GM21786 (cell line): ENCODE data around the gene DLX1.
"Not testable (repeated sequence)": the region's sequence is repeated elsewhere in the genome, so short reads cannot be mapped to it uniquely, and the experiment has no call there.

Source experiments
- ATAC-seq: cut with Tn5 transposase; IDR thresholded peaks from one replicate; pipeline ENCODE4 v1.9.1; 2021; ENCODE audit not compliant: unreplicated experiment

The DLX1 gene

GRCh38 chr2:172063446-172063845 lies 21.9 kb upstream of the DLX1 start:
- ATAC-seq, result no peak

DNA sequence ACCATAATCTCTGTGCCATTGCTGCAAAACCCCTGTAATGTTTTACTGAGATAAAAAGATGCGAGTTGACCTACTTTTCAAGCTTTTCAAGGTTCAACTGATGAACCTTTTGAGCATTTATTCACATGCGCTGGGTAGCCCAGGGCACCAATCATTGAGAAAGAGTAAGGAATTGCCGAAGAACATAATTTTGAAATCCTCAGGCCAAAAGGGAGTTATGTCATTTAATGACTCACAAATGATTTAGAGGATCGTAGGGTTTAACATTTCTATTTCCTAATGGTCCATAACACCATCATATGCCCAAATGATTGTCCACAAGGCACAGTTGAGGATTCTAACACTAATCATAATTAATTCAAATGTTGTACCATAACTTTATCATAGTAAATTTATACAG lies 20.2 kb upstream of the DLX1 start:
- ATAC-seq, result no peak

GRCh38 chr2:172066394-172066886 lies 18.9 kb upstream of the DLX1 start:
- no peak for ATAC-seq

GRCh38 chr2:172067905-172068304 lies 17.4 kb upstream of the DLX1 start:
- not testable (repeated sequence) for ATAC-seq

DNA sequence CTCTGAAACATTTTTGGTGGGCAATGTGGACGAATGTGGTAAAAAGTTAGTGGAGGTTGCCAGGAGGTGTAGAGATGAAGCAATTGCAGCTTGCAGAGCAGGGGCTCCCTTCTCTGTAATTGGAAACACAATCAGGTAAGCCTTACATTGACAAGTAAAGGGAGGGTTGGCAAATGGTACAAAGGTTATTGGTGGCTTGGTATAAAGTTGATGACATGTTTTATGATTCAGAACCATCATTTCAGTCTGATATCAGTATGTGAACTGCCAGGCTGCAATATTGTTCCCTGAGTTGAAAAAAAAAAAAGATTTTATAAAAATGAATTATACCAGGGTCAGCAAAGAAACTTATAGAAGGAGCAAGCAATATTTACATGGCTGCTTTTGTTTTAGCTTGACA lies 14.4 kb upstream of the DLX1 start:
- ATAC-seq, result no peak

GRCh38 chr2:172072303-172072702 lies 13.0 kb upstream of the DLX1 start:
- no peak for ATAC-seq

GRCh38 chr2:172072706-172073105 lies 12.6 kb upstream of the DLX1 start:
- no peak for ATAC-seq

- no peak for ATAC-seq
Measured at GRCh38 chr2:172073518-172073917, 11.8 kb upstream of the DLX1 start.

DNA sequence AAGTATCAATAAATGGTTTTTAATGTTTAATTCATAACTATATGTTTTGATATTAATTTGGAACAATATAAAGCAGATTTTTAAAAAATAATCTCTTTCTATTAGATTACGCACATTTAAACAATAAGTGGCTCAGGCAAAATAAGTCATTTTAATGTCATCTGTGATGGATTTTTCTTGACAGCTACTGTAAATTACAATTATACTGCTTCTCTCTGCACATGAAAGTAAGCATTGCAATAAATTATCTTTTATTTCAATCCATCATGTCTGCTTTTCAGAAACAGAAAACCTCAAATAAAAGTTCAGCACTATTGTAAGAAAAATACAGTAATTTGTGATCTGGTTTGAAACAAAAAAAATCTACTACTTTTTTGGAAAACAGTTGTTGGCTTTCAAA lies 11.1 kb upstream of the DLX1 start:
- ATAC-seq, result no peak

GRCh38 chr2:172079416-172079815 lies 5.9 kb upstream of the DLX1 start:
- ATAC-seq, result no peak

- ATAC-seq, result no peak
Measured at GRCh38 chr2:172079838-172080640, 5.3 kb upstream of the DLX1 start.

- ATAC-seq, result no peak
Measured at GRCh38 chr2:172080641-172081220, 4.6 kb upstream of the DLX1 start.

- no peak for ATAC-seq
Measured at GRCh38 chr2:172081221-172082022, 3.9 kb upstream of the DLX1 start.

- no peak for ATAC-seq
Measured at GRCh38 chr2:172082105-172082943, 3.0 kb upstream of the DLX1 start.

DNA sequence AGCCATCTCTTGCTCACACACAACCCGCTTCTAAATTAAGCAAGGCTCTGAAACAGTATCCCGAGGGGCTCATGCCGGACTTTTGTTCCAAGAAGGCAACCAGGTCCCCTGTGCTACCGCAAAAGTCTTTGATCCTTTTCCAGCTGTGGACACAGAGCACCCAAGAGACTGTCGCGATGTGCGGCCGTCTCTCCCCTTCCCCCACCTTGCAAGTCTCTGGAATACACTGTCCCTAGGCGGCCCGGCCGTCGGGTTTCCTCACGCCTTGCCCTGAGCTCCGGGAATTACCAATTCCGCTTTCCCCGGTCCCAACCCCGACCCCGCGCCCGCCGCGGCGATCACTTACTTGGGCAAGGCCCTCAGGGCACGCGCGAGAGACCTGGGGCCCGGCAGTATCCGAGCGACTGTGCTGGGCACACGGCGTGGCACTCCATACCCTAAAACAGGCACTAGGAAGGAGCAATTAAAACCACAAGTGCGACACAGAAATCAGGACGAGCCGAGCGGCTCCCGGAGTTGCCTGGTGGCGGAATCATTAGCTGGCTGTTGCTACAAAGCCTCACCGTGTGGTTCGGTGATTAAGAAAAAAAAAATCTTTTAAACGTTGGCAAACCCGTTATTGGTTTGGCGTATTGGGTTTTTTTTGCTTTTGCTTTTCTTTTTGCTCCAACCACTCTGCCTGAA lies 2.2 kb upstream of the DLX1 start:
- ATAC-seq, result no peak

- ATAC-seq, result no peak
Measured at GRCh38 chr2:172083628-172084394, 1.5 kb upstream of the DLX1 start.

GRCh38 chr2:172084395-172084644 lies 987 bp upstream of the DLX1 start:
- ATAC-seq, result no peak

DNA sequence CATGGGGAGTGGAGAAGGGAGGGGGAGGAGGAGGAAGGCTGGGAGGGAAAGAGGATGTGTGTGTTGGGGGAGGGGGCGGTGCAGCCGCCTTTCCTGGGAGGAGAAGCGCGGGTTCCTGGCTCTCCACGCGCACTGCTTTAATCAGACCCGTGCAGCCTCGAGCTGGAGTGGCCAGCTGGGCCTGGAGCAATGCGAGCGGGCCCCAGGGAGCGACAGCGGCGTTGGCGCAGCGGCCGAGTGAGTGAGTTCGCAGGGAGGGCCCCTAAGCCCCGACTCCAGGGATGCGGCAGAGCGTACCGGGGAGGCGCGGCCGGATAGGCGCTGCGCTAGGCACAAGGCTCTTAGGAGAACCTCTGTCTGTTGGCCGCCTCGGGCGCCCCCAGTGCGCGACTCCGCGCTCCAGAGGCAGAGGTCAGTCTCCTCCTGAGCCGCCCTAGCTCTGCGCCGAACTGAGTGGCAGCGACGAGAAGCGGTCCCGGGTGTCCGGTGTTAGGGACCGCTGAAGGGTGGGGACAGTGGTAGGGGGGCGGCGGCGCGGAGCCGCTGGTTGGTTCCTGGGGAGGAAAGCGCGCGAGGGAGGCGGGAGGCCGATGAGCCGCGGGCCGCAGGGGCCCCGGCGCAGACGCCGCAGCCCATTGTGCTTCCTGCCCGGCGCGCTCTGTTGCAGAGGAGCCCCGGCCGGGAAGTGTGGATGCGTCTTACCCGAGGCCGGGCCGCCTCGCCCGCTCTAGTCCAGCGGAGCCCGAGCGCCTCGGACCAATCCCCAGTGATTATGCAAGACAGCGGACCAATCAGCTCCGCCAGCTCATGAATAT lies 455 bp upstream of the DLX1 start:
- peak; percentile 89 for ATAC-seq
